Measurements from ENCODE around the gene RNF8.
"Not testable (repeated sequence)": the region's sequence is repeated elsewhere in the genome, so short reads cannot be mapped to it uniquely, and the experiment has no call there.

The RNF8 gene, protein sequence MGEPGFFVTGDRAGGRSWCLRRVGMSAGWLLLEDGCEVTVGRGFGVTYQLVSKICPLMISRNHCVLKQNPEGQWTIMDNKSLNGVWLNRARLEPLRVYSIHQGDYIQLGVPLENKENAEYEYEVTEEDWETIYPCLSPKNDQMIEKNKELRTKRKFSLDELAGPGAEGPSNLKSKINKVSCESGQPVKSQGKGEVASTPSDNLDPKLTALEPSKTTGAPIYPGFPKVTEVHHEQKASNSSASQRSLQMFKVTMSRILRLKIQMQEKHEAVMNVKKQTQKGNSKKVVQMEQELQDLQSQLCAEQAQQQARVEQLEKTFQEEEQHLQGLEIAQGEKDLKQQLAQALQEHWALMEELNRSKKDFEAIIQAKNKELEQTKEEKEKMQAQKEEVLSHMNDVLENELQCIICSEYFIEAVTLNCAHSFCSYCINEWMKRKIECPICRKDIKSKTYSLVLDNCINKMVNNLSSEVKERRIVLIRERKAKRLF

GRCh38 chr6:37353761-37354525 is at the start of gene RNF8:
Gene RNF8, plus strand, starts transcription at chr6:37353983. Its CDS starts 182 bp downstream, at chr6:37354165.
- peak; percentile 84 to 93 for DNase-seq (ENCODE audit: low read depth in 2 of 2)

DNA sequence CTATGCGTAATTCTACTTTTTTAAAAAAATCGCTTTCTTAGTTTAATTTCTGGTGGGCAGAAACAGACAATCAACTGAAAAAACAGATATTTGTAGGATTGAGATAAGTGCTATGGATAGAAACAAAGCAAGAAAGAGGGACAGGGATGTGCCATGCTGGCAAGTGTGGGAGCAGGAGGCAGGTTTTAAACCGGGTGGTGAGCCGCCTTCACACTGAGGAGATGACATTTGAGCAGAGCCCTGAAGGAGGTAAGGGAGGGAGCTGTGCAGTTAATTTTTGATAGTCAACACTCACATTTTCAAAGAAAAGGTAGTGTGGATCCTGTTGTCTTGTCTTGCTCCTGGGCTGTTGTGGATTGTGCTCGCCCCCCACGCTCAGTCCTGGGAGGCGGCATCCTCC is 49.0 kb upstream of the RNF8 start:
- DNase-seq (ENCODE audit: low read depth in 2 of 2): no peak

- no peak for DNase-seq (ENCODE audit: low read depth in 2 of 2)
Observed at GRCh38 chr6:37305841-37306425, 47.9 kb upstream of the RNF8 start.

DNA sequence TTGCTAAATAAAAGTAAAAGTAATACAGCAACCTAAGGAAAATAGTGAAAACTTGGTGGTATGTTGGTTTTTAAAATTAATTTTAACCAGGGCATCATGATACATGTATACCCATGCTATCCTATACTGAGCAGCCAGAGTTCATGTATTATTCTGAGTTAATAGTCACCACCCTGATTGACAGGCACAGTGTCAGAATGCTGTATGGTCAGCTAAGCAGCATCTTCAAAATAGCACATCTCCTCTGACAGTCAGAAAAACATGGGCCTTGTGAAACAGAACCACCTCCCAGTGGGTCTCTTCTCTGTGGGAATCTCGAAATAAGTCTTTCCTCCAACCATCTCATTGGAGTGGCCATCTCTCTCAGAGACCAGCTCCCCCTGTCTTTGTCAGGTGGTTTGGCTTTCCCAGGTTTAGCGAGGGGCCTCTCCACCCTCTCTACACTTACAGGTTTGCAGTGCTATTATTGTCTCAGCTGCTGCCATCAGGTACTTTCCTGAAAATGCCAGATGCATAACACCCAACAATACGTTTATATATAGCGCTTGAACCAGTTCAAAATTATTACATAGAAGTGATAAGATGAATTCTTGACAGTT is 47.1 kb upstream of the RNF8 start:
- DNase-seq (ENCODE audit: low read depth in 2 of 2): no peak

DNA sequence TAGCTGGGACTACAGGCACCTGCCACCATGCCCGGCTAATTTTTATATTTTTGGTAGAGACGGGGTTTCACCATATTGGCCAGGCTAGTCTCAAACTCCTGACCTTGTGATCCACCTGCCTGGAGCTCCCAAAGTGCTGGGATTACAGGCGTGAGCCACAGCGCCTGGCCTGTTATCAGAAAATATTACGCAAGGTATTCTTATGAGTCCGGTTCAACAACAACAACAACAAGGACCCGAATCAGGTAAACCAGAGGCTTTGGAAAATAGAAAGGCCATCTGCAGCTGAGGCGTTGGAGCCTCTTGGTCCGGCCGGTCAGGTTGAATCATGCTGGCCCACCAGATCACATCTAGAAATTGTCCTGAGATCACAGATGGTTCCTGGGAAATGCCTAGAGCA is 46.3 kb upstream of the RNF8 start:
- not testable (repeated sequence) for DNase-seq (ENCODE audit: low read depth in 2 of 2)

DNA sequence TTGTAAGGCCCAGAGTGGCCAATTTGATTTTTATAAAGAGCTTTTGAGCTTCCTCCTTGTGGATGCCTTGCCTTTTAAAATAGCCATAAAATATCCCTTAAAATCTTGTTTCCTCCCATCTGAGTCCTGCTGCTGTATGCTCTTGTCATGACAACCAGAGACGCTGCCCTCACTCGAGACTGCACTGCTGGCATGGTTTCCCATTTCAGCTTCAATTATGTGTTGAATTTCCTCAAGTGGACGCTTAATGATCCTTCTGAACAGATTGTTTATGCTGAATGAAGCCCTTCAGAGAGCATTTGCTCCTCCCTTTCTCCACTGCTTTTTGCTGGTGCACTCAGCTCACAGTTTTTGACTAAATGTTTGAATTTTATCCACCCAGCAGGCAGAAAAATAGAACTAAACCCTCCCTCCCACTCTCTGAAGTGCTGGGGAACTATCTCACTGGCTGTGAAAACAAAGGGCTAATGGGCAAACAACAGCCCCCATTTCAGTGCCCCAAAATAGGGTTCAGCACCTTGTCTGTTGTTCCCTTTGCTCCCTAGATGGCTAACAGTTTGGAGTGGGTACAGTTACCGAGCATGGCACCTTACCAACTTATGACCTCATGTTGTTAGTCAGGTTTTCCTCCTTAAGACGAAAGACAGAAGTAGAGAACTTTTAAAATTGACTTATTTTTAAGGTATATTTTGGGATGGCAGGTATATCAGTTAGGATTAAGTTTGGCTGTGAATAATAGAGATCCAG is 45.5 kb upstream of the RNF8 start:
- DNase-seq (ENCODE audit: low read depth in 2 of 2): no peak

GRCh38 chr6:37309046-37309445 is 44.7 kb upstream of the RNF8 start:
- no peak for DNase-seq (ENCODE audit: low read depth in 2 of 2)

DNA sequence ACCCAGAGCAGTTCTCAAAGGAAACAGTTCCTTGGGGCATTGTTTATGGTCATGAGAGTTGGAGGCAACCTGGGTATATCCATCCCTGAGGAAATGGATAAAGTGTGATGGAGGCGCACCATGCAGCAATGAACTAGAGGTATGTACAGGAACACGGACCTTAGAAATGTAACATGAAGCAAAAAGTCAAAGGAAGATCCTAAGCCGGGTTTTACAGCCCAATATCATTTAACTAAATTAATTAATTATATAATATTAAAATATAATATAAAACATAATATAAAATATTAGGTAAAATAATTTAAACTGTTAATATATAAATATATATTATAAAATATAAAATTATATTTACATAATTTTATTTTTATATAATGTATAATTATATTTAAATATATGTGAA is 44.1 kb upstream of the RNF8 start:
- no peak for DNase-seq (ENCODE audit: low read depth in 2 of 2)

DNA sequence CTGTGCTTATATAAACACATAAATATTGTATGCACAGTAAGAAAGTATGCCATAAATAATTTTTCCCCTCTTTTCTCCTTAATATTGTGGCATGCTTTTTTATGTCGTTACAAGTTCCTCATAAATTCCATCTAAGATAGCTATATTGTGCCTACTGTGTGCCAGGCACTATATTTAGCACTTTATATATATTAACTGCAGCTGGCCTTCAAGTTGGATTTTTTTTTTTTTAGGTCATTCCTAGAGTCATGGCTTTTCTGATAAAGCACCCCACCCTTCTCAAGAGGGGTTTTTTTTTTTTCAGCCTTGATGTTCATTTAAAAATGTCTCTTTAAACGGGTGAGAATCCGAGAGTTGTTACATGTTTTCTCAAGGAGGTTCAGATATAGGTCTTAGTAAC is 42.8 kb upstream of the RNF8 start:
- DNase-seq (ENCODE audit: low read depth in 2 of 2): no peak

DNA sequence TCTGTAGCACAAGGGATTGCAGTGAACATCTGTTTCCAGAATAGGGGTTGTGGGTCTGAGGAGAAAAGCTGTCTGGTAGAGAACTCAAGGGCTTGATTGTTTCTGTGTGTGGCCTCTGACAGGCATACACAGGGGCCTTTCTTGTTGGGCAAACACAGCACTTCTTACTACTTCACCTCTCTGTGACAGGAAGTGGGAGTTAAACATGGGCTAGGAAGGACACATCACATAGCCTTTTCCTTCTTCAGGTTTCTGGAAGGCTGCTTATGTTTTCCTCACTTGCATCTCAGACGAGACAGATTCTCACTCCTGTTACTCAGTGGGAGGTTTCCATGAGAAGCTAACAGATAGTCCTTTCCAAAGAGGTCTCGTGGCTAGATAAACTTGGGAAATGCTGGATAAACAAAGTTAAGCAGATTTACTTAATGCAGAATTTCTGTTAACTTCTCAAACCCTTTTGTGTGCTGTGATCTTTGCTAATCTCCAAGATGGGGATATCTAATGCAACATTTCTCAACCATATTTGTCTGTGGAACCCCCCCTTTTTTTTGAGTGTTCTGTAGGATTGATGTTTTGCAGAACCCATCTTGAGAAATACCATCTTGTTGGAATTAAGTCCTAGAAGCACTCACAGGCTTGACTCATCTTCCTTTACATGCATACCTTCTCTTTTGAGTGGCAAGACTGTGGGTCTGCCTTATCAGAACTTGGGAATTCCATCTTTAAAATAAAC is 41.9 kb upstream of the RNF8 start:
- DNase-seq (ENCODE audit: low read depth in 2 of 2): no peak

DNA sequence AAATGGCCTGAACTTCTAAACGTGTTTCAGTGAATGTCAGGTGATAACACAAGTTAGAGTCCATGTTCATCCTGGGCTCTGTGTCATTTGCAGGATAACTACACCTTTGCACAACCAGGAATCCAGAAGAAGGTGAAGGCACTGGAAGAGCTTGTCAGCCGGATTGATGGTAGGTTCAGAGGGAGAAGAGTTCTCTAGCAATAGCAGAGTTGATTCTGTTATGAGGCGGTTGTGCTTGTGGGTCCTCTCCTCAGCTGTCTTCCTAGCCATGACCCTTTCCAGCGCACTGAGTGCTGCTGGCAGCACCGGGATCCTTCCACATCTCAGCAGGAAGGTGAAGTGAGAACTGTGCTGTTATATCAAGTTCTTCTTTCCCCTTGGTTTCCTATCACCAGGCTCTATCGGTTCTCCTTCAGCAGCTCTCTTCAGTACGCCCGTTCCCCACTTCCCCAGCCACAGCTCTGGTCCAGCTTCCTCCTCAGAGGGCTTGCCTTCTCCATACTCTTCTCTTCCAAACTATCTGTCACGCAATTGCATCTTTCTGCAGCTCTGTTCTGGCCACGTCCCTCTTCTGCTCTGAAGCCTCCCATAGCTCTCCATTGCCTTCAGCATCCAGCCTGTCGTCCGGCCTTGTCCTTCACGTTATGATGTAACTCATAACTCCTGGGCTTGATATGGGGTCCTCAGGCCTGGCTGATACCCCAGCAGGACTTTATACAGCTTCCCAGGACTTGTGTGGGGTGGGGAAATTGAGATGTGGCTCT is 39.9 kb upstream of the RNF8 start:
- DNase-seq (ENCODE audit: low read depth in 2 of 2): no peak

DNA sequence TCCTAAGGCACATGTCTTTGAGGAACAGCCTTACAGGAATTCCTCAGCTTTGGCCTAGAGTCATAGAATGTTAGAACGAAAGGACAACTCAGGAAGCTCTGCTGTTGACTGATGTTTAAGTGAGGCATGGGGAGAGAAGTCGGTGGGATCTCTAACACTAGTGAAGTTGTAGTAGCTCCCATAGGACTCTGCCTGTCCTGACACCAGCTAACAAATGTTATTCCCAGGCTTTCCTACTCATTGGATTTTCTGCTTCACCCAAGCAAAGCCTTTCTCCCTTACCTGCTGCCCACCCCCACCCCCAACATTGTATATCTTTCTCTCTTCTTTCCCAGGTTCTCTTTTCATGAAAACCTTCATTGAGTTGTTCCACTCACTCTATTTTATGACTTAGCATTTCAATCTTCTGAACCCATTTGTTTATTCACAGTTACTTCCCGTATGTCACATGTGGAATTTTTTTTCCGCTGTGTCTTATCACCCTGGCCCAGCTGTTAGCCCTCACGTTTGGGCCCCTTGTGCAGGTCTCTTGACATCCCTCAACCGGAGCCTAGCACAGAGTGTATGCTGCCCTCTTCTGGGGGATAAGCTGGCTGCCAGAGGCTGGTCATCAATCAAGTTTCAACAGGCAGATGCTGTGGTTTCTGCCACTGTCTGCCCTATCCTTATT is 39.2 kb upstream of the RNF8 start:
- peak; percentile 14 to 31 for DNase-seq (ENCODE audit: low read depth in 2 of 2)

DNA sequence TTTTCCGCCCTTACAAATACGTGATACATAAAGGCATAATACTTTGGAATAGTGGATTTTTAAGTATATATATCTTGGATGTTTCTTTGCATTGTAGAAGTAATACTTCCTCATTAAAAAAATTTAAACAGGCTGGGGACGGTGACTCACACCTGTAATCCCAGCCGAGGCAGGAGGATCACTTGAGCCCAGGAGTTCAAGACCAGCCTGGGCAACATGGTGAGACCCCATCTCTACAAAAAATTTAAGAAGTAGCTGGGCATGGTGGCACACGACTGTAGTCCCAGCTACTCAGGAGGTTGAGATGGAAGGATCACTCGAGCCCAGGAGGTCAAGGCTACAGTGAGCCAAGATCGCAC is 38.6 kb upstream of the RNF8 start:
- DNase-seq (ENCODE audit: low read depth in 2 of 2): no peak

GRCh38 chr6:37316071-37316470 is 37.7 kb upstream of the RNF8 start:
- DNase-seq (ENCODE audit: low read depth in 2 of 2): no peak

GRCh38 chr6:37317312-37318038 is 36.3 kb upstream of the RNF8 start:
- DNase-seq (ENCODE audit: low read depth in 2 of 2): no peak

- DNase-seq (ENCODE audit: low read depth in 2 of 2): no peak
Observed at GRCh38 chr6:37319156-37319555, 34.6 kb upstream of the RNF8 start.

- DNase-seq (ENCODE audit: low read depth in 2 of 2): no peak
Observed at GRCh38 chr6:37319856-37320480, 33.8 kb upstream of the RNF8 start.

DNA sequence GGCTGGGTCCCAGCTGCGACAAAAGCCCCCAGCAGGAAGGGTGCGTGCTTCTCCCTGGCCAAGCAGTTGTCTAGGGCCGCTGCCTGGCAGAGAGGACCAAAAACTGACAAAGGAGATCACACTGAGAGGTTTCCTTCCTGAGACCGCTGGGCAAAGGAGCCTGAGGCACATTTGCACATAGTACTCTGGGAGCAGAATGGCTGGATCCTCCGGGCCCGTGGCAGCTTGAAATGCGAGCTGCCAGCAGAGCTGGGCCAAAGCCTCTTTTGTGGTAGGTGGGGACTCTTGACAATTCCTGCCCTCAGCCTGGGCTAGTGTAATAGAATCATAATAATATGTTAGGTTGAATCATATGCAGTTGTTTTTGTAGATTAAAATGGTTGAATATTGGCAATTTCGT is 33.1 kb upstream of the RNF8 start:
- no peak for DNase-seq (ENCODE audit: low read depth in 2 of 2)
